GM12878 (cell line): ENCODE results near the gene CDHR4. TPM values are rescaled to one million over a fixed set of nuclear protein-coding genes. Genes with fewer than 3 reads are reported as not detected.

Experiments used
- ATAC-seq: fragments of 200-7000 bp; cut with Tn5 transposase; 3 replicates; pipeline ENCODE4 v1.9.1; 2020; ENCODE audit warnings: mild to moderate bottlenecking, moderate library complexity
- BruUV-seq: library from RNA; stranded (reverse); fragments of 400-500 nt; replicated peaks from 2 replicates; lab custom pipeline; 2021; lab: Mats Ljungman, UMichigan
- CTCF ChIA-PET: fragments of 300-600 bp; sonication (Branson Sonifier 250); formaldehyde crosslinking; extraction: SDS; loops from one replicate; lab custom pipeline; 2021; ENCODE audit warnings: inconsistent platforms; lab: Yijun Ruan, JAX
- POLR2A ChIA-PET: fragments of 350-600 bp; formaldehyde crosslinking; extraction: SDS; loops from one replicate; lab custom pipeline; 2021; ENCODE audit warnings: inconsistent platforms; lab: Charles Lee
- RAD21 ChIA-PET: fragments of 300-600 bp; sonication (Branson Sonifier 250); formaldehyde crosslinking; loops from one replicate; lab custom pipeline; 2023; ENCODE audit warnings: antibody characterized with exemption; ENCODE audit not compliant: unreplicated experiment; lab: Charles Lee
- SMC1A ChIA-PET: fragments of 300-600 bp; sonication (Branson Sonifier 250); formaldehyde crosslinking; loops from one replicate; lab custom pipeline; 2023; ENCODE audit not compliant: unreplicated experiment, uncharacterized antibody; lab: Charles Lee
- DNase-seq: peaks from one replicate; pipeline ENCODE4 v3.0.0-alpha.2; 2011; ENCODE audit warnings: low read depth, low spot score
- FAIRE-seq: peaks from 3 replicates; lab custom pipeline; 2011; peaks lifted over from hg19 to GRCh38; lab: Jason Lieb, UNC
- H2AFZ ChIP-seq: 2 replicates; pipeline ENCODE4 v1.6.0; 2011; ENCODE audit warnings: low read depth, low read length, control low read depth; ENCODE audit not compliant: control insufficient read depth
- H3K27ac ChIP-seq: 2 replicates; pipeline ENCODE4 v1.5.1; 2011; ENCODE audit warnings: control low read depth; ENCODE audit not compliant: control insufficient read depth, insufficient read depth
- H3K27me3 ChIP-seq, 2 experiments: replicated peaks in 1 of 2; 2 replicates each; pipeline versions ENCODE4 v1.6.0 to v1.6.1; 2011; ENCODE audit warnings: low read length in 1 of 2; ENCODE audit not compliant: control insufficient read depth in 2 of 2, insufficient read depth in 2 of 2
- H3K36me3 ChIP-seq, 2 experiments: 2 replicates each; pipeline ENCODE4 v1.5.1; 2011; ENCODE audit warnings: low read length in 1 of 2; ENCODE audit not compliant: control insufficient read depth in 2 of 2, insufficient read depth in 2 of 2
- H3K4me1 ChIP-seq: 2 replicates; pipeline ENCODE4 v1.6.1; 2011; ENCODE audit warnings: mild to moderate bottlenecking, low read length, moderate library complexity, mixed read lengths; ENCODE audit not compliant: control insufficient read depth, insufficient read depth
- H3K4me2 ChIP-seq: 2 replicates; pipeline ENCODE4 v1.6.0; 2011; ENCODE audit warnings: control low read depth; ENCODE audit not compliant: control insufficient read depth, insufficient read depth
- H3K4me3 ChIP-seq: fragments of 200-600 bp; sonication (generic); 2 replicates; pipeline ENCODE4 v1.5.1; 2016
- H3K79me2 ChIP-seq: 2 replicates; pipeline ENCODE4 v1.6.0; 2011; ENCODE audit warnings: low read length; ENCODE audit not compliant: control insufficient read depth, insufficient read depth
- H3K9ac ChIP-seq: 2 replicates; pipeline ENCODE4 v1.8.0; 2011; ENCODE audit warnings: low read length, control low read depth, mixed read lengths; ENCODE audit not compliant: control insufficient read depth, insufficient read depth
- H3K9me3 ChIP-seq: replicated peaks from 3 replicates; pipeline ENCODE4 v1.5.1; 2011; ENCODE audit warnings: mild to moderate bottlenecking, low read length; ENCODE audit not compliant: control insufficient read depth, insufficient read depth
- H4K20me1 ChIP-seq: 2 replicates; pipeline ENCODE4 v1.6.0; 2011; ENCODE audit not compliant: control insufficient read depth, insufficient read depth
- BMI1 ChIP-seq: fragments of 450-650 bp; IDR thresholded peaks from 2 replicates; pipeline ENCODE4 v1.6.1; 2016; ENCODE audit warnings: mild to moderate bottlenecking, moderate library complexity, borderline replicate concordance
- ETV6 ChIP-seq, 2 experiments: fragments of 450-650 bp in 1 of 2; IDR thresholded peaks in 1 of 2; conservative IDR thresholded peaks in 1 of 2; 2 replicates each; pipeline ENCODE4 v1.6.1; 2014; ENCODE audit warnings: antibody characterized with exemption in 1 of 2, borderline replicate concordance in 1 of 2, low read depth in 1 of 2, mild to moderate bottlenecking in 1 of 2, moderate library complexity in 1 of 2
- HDAC2 ChIP-seq: fragments of 200-600 bp; sonication (generic); IDR thresholded peaks from 2 replicates; pipeline ENCODE4 v1.6.1; 2017
- NBN ChIP-seq: fragments of 450-650 bp; IDR thresholded peaks from 2 replicates; pipeline ENCODE4 v1.6.1; 2016
- NR2F1 ChIP-seq: fragments of 450-650 bp; conservative IDR thresholded peaks from 2 replicates; pipeline ENCODE4 v1.6.1; 2017; ENCODE audit warnings: mild to moderate bottlenecking
- RCOR1 ChIP-seq: conservative IDR thresholded peaks from 2 replicates; pipeline ENCODE4 v1.6.1; 2012; ENCODE audit warnings: low read depth, low read length, improper control_type of control experiment
- ZNF207 ChIP-seq: fragments of 450-650 bp; IDR thresholded peaks from 2 replicates; pipeline ENCODE4 v1.6.1; 2014; ENCODE audit warnings: antibody characterized with exemption, mild to moderate bottlenecking, borderline replicate concordance
- WGBS: methylation state at CpG from one replicate; pipeline ENCODE4 v1.1.6; 2016; ENCODE audit warnings: low lambda C conversion rate; ENCODE audit not compliant: insufficient replicate concordance, insufficient coverage; ENCODE audit errors: missing lambda C conversion rate; 5-methylcytosine and 5-hydroxymethylcytosine counted together
- in situ Hi-C: fragments of 300-500 bp; cut with MboI; formaldehyde crosslinking; loops from 9 replicates; pipeline ENCODE4 v1.14.3; 2018; ENCODE audit warnings: mixed read lengths
- intact Hi-C: fragments of 100-400 bp; cut with micrococcal nuclease; formaldehyde crosslinking; loops from one replicate; pipeline ENCODE4 v1.14.2; 2022; ENCODE audit not compliant: unreplicated experiment
- polyA plus RNA-seq, 11 experiments: library from polyadenylated mRNA; depleted of rRNA in 4 of 11; unstranded in 6 of 11; stranded (reverse) in 5 of 11; fragments of >200 nt; fragmentation: Nextera tagmentation in 4 of 11; fragmentation: Illumina TruSeq in 1 of 11; extraction: Ambion mirVana in 4 of 11; extraction: Trizol in 1 of 11; gene quantifications; 1 replicate in 1 of 11; 2 replicates in 10 of 11; pipeline versions ENCODE4 v1.2.1 to v1.2.3, GENCODE V29; 2011 to 2016; ENCODE audit warnings: inconsistent platforms in 2 of 11, missing spikeins in 2 of 11, low read depth in 1 of 11
- total RNA-seq, 4 experiments: library from RNA; depleted of rRNA in 3 of 4; stranded (reverse); fragments of >200 nt in 3 of 4; fragmentation: Illumina TruSeq in 1 of 4; extraction: Trizol in 1 of 4; gene quantifications; 2 replicates each; pipeline versions ENCODE4 v1.2.1 to v1.2.3, GENCODE V29; 2013 to 2021
- TF ChIP-seq, protein P1 (sequence below): fragments of 450-650 bp; formaldehyde crosslinking; IDR thresholded peaks from 2 replicates; pipeline ENCODE4 v1.4.0; 2020; ENCODE audit warnings: mild to moderate bottlenecking, moderate library complexity
- TF ChIP-seq, protein P2 (sequence below), 3 experiments: IDR thresholded peaks in 2 of 3; conservative IDR thresholded peaks in 1 of 3; 2 replicates each; pipeline ENCODE4 v1.5.1; 2011; ENCODE audit warnings: low read depth in 3 of 3, low read length in 3 of 3, mild to moderate bottlenecking in 3 of 3, control low read depth in 2 of 3, moderate library complexity in 2 of 3, inconsistent platforms in 1 of 3, mixed read lengths in 1 of 3; ENCODE audit not compliant: control insufficient read depth in 2 of 3, insufficient read depth in 1 of 3; ENCODE audit errors: extremely low read depth in 1 of 3

Gene CDHR4
- total and polyA plus RNA-seq, 10 of the 15 experiments (the other 5 are each of a cell fraction or from before 2014, with no cell fraction given) = not detected

DNA sequence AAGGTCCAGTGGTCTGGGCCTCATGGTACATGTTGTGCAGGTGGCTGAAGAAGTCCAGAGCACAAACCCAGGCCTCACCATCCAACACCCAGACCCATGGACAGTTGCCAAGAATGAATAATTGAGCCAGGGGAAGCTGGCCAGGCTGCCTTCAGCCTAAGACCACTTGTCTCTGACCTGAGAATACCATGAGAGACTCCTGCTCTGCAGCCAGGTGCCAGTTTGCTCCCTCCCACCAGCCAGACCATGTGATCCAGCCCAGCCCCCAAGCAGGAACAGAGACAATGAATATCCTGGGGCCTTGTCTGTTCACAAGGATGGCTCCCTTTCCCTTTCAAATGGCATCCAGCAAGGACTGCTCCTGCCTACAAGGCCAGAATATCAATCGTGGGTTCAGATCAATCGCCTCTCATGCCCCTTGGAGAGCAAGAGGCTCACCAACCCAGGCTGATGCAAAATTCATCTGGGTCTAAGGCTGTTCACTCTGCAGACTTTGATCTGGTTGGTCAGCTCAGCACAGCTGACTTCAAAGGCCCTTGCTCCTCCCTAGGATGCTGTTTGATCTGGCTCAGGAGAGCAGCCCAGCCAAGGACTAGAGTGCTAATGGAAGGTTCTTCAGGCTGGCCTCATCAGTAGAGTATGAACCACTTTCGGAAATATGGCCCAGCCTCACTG, 43.3 kb upstream of the CDHR4 start:
- 75% methylated on average over 3 of the region's 3 CpGs for WGBS
- DNase-seq = no peak
- CTCF ChIA-PET = interaction anchor here (2.0 to 14.1 kb wide), 2 partner anchors 17 to 39 kb away, joined by 4 to 327 read pairs; partner anchors contain the start of genes CDHR4 and INKA1
- Histone ChIP-seq H3K36me3 (peaks cover 19% of the 10 kb centered on the region in 2 experiments), H3K27me3 (no peaks in the 10 kb centered on the region), H3K4me2 (no peak overlapping the region), H3K27ac (no peak overlapping the region), H2AFZ (no peak overlapping the region), H3K4me3 (no peak overlapping the region), H3K4me1 (no peaks in the 10 kb centered on the region), H3K79me2 (no peaks in the 10 kb centered on the region), H3K9ac (no peak overlapping the region), H3K9me3 (no peaks in the 10 kb centered on the region), H4K20me1 (no peaks in the 10 kb centered on the region)
- intact Hi-C loops (no loop called here), in situ Hi-C loops (no loop called here)
- RAD21 ChIA-PET = interaction anchor here (7.0 kb wide), 1 partner anchor 40 kb away, joined by 182 read pairs; the partner anchor contains the start of genes CDHR4 and INKA1
- BruUV-seq = no TSS peak
- POLR2A ChIA-PET = interaction anchor here (1.0 kb wide), 1 partner anchor 40 kb away, joined by 4 read pairs; the partner anchor contains the start of gene INKA1
- ATAC-seq = no peak
- FAIRE-seq = no peak
- no peak for TF ChIP-seq NR2F1
- no peak for TF ChIP-seq ZNF207
- TF ChIP-seq NBN = no peak
- TF ChIP-seq ETV6 (conservative IDR thresholded peaks at IDR 0.05 in 1 of 2, IDR thresholded peaks at IDR 0.05 in 1 of 2; ENCODE audit: borderline replicate concordance in 1 of 2, low read depth in 1 of 2) = no peak
- SMC1A ChIA-PET = interaction anchor here (7.5 kb wide), 1 partner anchor 39 kb away, joined by 146 read pairs; the partner anchor contains the start of genes CDHR4 and INKA1

DNA sequence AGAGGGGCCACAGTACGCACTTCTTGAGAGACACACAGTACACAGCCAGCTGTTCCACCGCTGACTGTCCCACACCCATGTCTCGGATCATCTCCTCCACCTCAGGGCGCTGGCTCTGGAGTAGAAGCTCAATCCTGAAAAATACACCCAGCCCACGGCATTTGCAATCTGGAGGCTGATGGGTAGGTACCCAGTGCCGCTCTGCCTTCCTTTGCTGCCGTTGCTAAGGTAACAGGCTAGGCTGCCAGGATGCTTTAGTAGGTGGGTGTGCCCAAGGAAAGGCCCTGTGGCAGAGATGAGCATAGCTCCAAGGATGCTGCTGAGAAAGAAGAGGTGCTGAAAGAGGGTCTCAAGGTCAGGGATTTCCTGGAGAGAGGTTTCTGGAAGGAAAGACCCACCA, 42.1 kb upstream of the CDHR4 start:
- ChIA-PET RAD21 (interaction anchor here (1.0 to 7.0 kb wide), 4 partner anchors 28 to 64 kb away, joined by 3 to 182 read pairs (median 6); partner anchors contain the start of genes CDHR4, INKA1 and UBA7), POLR2A (no interaction called here), CTCF (interaction anchor here (0.6 to 14.1 kb wide), 11 partner anchors 9 to 302 kb away, joined by 3 to 327 read pairs (median 3); partner anchors contain the start of genes AMIGO3, CDHR4, INKA1 and IP6K1), SMC1A (interaction anchor here (1.1 to 7.5 kb wide), 3 partner anchors 38 to 64 kb away, joined by 5 to 146 read pairs (median 5); partner anchors contain the start of genes CDHR4 and INKA1)
- Histone ChIP-seq H2AFZ (no peak overlapping the region), H3K9me3 (no peaks in the 10 kb centered on the region), H3K4me3 (no peak overlapping the region), H4K20me1 (no peaks in the 10 kb centered on the region), H3K27me3 (no peaks in the 10 kb centered on the region), H3K9ac (no peak overlapping the region), H3K79me2 (no peaks in the 10 kb centered on the region), H3K4me2 (no peak overlapping the region), H3K27ac (no peak overlapping the region), H3K36me3 (peaks cover 19 to 24% of the 10 kb centered on the region in 2 experiments), H3K4me1 (no peaks in the 10 kb centered on the region)
- in situ Hi-C loops (no loop called here), intact Hi-C loops (loop anchor here (1.0 kb wide), 1 partner anchor 64 kb away; no protein-coding TSS in a partner anchor)
- FAIRE-seq (no peak), DNase-seq (no peak), ATAC-seq (no peak)
- WGBS = 91% methylated on average over 7 of the region's 7 CpGs
- BruUV-seq = no TSS peak
- TF ChIP-seq, protein P1, sequence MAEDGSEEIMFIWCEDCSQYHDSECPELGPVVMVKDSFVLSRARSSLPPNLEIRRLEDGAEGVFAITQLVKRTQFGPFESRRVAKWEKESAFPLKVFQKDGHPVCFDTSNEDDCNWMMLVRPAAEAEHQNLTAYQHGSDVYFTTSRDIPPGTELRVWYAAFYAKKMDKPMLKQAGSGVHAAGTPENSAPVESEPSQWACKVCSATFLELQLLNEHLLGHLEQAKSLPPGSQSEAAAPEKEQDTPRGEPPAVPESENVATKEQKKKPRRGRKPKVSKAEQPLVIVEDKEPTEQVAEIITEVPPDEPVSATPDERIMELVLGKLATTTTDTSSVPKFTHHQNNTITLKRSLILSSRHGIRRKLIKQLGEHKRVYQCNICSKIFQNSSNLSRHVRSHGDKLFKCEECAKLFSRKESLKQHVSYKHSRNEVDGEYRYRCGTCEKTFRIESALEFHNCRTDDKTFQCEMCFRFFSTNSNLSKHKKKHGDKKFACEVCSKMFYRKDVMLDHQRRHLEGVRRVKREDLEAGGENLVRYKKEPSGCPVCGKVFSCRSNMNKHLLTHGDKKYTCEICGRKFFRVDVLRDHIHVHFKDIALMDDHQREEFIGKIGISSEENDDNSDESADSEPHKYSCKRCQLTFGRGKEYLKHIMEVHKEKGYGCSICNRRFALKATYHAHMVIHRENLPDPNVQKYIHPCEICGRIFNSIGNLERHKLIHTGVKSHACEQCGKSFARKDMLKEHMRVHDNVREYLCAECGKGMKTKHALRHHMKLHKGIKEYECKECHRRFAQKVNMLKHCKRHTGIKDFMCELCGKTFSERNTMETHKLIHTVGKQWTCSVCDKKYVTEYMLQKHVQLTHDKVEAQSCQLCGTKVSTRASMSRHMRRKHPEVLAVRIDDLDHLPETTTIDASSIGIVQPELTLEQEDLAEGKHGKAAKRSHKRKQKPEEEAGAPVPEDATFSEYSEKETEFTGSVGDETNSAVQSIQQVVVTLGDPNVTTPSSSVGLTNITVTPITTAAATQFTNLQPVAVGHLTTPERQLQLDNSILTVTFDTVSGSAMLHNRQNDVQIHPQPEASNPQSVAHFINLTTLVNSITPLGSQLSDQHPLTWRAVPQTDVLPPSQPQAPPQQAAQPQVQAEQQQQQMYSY = no peak
- TF ChIP-seq RCOR1 = no peak
- TF ChIP-seq BMI1 = no peak
- TF ChIP-seq, protein P2, sequence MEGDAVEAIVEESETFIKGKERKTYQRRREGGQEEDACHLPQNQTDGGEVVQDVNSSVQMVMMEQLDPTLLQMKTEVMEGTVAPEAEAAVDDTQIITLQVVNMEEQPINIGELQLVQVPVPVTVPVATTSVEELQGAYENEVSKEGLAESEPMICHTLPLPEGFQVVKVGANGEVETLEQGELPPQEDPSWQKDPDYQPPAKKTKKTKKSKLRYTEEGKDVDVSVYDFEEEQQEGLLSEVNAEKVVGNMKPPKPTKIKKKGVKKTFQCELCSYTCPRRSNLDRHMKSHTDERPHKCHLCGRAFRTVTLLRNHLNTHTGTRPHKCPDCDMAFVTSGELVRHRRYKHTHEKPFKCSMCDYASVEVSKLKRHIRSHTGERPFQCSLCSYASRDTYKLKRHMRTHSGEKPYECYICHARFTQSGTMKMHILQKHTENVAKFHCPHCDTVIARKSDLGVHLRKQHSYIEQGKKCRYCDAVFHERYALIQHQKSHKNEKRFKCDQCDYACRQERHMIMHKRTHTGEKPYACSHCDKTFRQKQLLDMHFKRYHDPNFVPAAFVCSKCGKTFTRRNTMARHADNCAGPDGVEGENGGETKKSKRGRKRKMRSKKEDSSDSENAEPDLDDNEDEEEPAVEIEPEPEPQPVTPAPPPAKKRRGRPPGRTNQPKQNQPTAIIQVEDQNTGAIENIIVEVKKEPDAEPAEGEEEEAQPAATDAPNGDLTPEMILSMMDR (IDR thresholded peaks at IDR 0.05 in 2 of 3, conservative IDR thresholded peaks at IDR 0.05 in 1 of 3; ENCODE audit: control insufficient read depth in 2 of 3, extremely low read depth in 1 of 3, insufficient read depth in 1 of 3, low read depth in 3 of 3, low read length in 3 of 3) = no peak
- TF ChIP-seq HDAC2 = no peak
